HEK293 (cell line): ENCODE data around the gene NLGN2.

Experiments
- CTCF ChIA-PET: fragments of 350-600 bp; formaldehyde crosslinking; extraction: SDS; loops from one replicate; lab custom pipeline; 2021; ENCODE audit warnings: antibody characterized with exemption; lab: Yijun Ruan, JAX
- POLR2A ChIA-PET: fragments of 300-600 bp; formaldehyde crosslinking; extraction: SDS; loops from one replicate; lab custom pipeline; 2020; ENCODE audit warnings: antibody characterized with exemption, inconsistent platforms; lab: Yijun Ruan, JAX
- H3K27ac ChIP-seq: fragments of 200-500 bp; sonication (Bioruptor generic); 2 replicates; pipeline ENCODE4 v1.5.1; 2014; ENCODE audit warnings: low read depth, low read length, control low read depth, inconsistent platforms; ENCODE audit errors: extremely low read depth
- H3K36me3 ChIP-seq, 2 experiments: fragments of 200-500 bp in 1 of 2; sonication (Bioruptor generic) in 1 of 2; 1 replicate in 1 of 2; 2 replicates in 1 of 2; pipeline ENCODE4 v1.5.1; 2014 to 2017; ENCODE audit warnings: inconsistent platforms in 2 of 2, low read length in 2 of 2; ENCODE audit not compliant: control insufficient read depth in 2 of 2, insufficient read depth in 1 of 2
- H3K4me1 ChIP-seq: fragments of 200-500 bp; sonication (Bioruptor generic); 2 replicates; pipeline ENCODE4 v1.5.1; 2014; ENCODE audit warnings: mild to moderate bottlenecking, low read length, inconsistent platforms; ENCODE audit not compliant: control insufficient read depth, insufficient read depth
- H3K4me3 ChIP-seq: 2 replicates; pipeline ENCODE4 v1.5.1; 2011; ENCODE audit warnings: low read depth, mild to moderate bottlenecking, control low read depth, low read length, moderate library complexity
- H3K9me3 ChIP-seq: fragments of 200-500 bp; sonication (Bioruptor generic); 2 replicates; pipeline ENCODE4 v1.5.1; 2014; ENCODE audit warnings: low read depth, low read length, inconsistent platforms; ENCODE audit not compliant: control insufficient read depth, insufficient read depth
- SCRT2 ChIP-seq: fragments of 450-650 bp; formaldehyde crosslinking; IDR thresholded peaks from 2 replicates; pipeline ENCODE4 v1.5.1; 2016; ENCODE audit warnings: missing biosample characterization, missing genetic modification characterization
- SETDB1 ChIP-seq: IDR thresholded peaks from one replicate; pipeline ENCODE4 v1.6.1; 2017; ENCODE audit warnings: mild to moderate bottlenecking, low read length, moderate library complexity, mixed read lengths; ENCODE audit not compliant: insufficient read length
- SP2 ChIP-seq: fragments of 450-650 bp; formaldehyde crosslinking; IDR thresholded peaks from 2 replicates; pipeline ENCODE4 v1.5.1; 2016; ENCODE audit warnings: missing biosample characterization, missing genetic modification characterization
- ZNF146 ChIP-seq: fragments of 450-650 bp; formaldehyde crosslinking; IDR thresholded peaks from 2 replicates; pipeline ENCODE4 v1.5.1; 2016; ENCODE audit warnings: missing biosample characterization, missing genetic modification characterization
- ZNF302 ChIP-seq: fragments of 450-650 bp; formaldehyde crosslinking; IDR thresholded peaks from 2 replicates; pipeline ENCODE4 v1.5.1; 2016; ENCODE audit warnings: missing biosample characterization, missing genetic modification characterization, low read depth
- ZNF324 ChIP-seq: fragments of 450-650 bp; formaldehyde crosslinking; IDR thresholded peaks from 2 replicates; pipeline ENCODE4 v1.5.1; 2016; ENCODE audit warnings: missing biosample characterization, missing genetic modification characterization
- ZNF404 ChIP-seq: fragments of 450-650 bp; formaldehyde crosslinking; IDR thresholded peaks from 2 replicates; pipeline ENCODE4 v1.5.1; 2017; ENCODE audit warnings: missing biosample characterization, missing genetic modification characterization
- ZNF473 ChIP-seq: fragments of 450-650 bp; formaldehyde crosslinking; IDR thresholded peaks from 2 replicates; pipeline ENCODE4 v1.5.1; 2017; ENCODE audit warnings: missing biosample characterization, missing genetic modification characterization
- ZNF558 ChIP-seq: fragments of 450-650 bp; formaldehyde crosslinking; IDR thresholded peaks from 2 replicates; pipeline ENCODE4 v1.5.1; 2016; ENCODE audit warnings: missing biosample characterization, missing genetic modification characterization
- ZNF785 ChIP-seq: fragments of 450-650 bp; formaldehyde crosslinking; IDR thresholded peaks from 2 replicates; pipeline ENCODE4 v1.5.1; 2016; ENCODE audit warnings: missing biosample characterization, missing genetic modification characterization
- TF ChIP-seq, protein P1 (sequence below): fragments of 450-650 bp; formaldehyde crosslinking; IDR thresholded peaks from 2 replicates; pipeline ENCODE4 v1.5.1; 2016; ENCODE audit warnings: missing biosample characterization, missing genetic modification characterization
- TF ChIP-seq, protein P2 (sequence below): fragments of 450-650 bp; formaldehyde crosslinking; IDR thresholded peaks from 2 replicates; pipeline ENCODE4 v1.5.1; 2016; ENCODE audit warnings: missing biosample characterization, missing genetic modification characterization
- TF ChIP-seq, protein P3 (sequence below): fragments of 450-650 bp; formaldehyde crosslinking; IDR thresholded peaks from 2 replicates; pipeline ENCODE4 v1.5.1; 2016; ENCODE audit warnings: missing biosample characterization, missing genetic modification characterization
- TF ChIP-seq, protein P4 (sequence below): fragments of 450-650 bp; formaldehyde crosslinking; IDR thresholded peaks from 2 replicates; pipeline ENCODE4 v1.5.1; 2017; ENCODE audit warnings: missing biosample characterization, missing genetic modification characterization

Gene NLGN2

DNA sequence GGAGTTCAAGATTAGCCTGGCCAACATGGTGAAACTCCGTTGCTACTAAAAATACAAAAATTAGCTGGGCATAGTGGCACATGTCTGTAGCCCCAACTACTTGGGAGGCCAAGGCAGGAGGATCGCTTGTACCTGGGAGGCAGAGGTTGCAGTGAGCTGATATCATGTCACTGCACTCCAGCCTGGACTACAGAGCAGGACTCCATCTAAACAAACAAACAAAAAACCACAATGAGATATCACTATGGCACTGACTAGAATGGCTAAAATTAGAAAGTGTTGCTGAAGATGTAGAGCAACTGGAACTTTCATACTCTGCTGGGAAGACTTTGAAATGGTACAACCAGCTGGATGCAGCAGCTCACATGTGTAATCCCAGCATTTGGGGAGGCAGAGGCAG, 33.3 kb upstream of the NLGN2 start (continued):
- TF ChIP-seq, protein P1, sequence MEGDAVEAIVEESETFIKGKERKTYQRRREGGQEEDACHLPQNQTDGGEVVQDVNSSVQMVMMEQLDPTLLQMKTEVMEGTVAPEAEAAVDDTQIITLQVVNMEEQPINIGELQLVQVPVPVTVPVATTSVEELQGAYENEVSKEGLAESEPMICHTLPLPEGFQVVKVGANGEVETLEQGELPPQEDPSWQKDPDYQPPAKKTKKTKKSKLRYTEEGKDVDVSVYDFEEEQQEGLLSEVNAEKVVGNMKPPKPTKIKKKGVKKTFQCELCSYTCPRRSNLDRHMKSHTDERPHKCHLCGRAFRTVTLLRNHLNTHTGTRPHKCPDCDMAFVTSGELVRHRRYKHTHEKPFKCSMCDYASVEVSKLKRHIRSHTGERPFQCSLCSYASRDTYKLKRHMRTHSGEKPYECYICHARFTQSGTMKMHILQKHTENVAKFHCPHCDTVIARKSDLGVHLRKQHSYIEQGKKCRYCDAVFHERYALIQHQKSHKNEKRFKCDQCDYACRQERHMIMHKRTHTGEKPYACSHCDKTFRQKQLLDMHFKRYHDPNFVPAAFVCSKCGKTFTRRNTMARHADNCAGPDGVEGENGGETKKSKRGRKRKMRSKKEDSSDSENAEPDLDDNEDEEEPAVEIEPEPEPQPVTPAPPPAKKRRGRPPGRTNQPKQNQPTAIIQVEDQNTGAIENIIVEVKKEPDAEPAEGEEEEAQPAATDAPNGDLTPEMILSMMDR (tag by site-specific recombination) = no peak
- TF ChIP-seq, all 188 proteins: peak for 4

DNA sequence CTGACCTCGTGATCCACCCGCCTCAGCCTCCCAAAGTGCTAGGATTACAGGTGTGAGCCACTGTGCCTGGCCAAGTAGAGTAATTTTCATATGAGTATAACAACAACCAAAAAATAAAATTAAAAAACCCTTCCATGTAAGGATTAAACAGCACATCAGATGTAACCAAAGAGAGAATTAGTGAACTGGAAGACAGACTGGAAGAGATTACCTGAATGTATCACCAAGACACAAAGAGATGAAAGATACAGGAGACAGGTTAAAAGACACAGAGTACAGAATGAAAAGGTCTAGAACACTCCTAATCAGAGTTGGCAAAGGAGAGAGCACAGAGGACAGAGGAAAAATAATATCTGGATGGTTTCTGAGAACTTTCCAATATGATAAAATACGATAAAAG, 28.5 kb upstream of the NLGN2 start:
- H3K4me3 ChIP-seq = no peak overlapping the region
- POLR2A ChIA-PET = no interaction called here
- CTCF ChIA-PET = no interaction called here
- H3K4me1 ChIP-seq = no peaks in the 10 kb centered on the region
- H3K36me3 ChIP-seq = no peaks in the 10 kb centered on the region
- TF ChIP-seq ZNF785 (tag by site-specific recombination) (no peak), ZNF558 (peak; percentile 77), SCRT2 (tag by site-specific recombination) (no peak), ZNF473 (tag by site-specific recombination) (no peak), ZNF146 (tag by site-specific recombination) (no peak), SETDB1 (peak; percentile 20), ZNF404 (tag by site-specific recombination) (no peak), SP2 (tag by site-specific recombination) (no peak), ZNF324 (tag by site-specific recombination) (no peak)
- TF ChIP-seq, protein P2, sequence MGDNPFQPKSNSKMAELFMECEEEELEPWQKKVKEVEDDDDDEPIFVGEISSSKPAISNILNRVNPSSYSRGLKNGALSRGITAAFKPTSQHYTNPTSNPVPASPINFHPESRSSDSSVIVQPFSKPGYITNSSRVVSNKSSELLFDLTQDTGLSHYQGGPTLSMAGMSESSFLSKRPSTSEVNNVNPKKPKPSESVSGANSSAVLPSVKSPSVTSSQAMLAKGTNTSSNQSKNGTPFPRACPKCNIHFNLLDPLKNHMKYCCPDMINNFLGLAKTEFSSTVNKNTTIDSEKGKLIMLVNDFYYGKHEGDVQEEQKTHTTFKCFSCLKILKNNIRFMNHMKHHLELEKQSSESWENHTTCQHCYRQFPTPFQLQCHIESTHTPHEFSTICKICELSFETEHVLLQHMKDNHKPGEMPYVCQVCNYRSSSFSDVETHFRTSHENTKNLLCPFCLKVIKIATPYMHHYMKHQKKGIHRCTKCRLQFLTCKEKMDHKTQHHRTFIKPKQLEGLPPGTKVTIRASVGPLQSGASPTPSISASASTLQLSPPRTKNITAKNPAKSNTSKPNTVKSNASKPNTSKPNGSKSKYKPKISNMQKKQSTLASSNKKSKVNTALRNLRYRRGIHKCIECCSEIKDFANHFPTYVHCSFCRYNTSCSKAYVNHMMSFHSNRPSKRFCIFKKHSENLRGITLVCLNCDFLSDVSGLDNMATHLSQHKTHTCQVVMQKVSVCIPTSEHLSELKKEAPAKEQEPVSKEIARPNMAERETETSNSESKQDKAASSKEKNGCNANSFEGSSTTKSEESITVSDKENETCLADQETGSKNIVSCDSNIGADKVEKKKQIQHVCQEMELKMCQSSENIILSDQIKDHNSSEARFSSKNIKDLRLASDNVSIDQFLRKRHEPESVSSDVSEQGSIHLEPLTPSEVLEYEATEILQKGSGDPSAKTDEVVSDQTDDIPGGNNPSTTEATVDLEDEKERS (tag by site-specific recombination) = 0 out of 2 replicates have a peak, but pooled peaks have one; percentile 52
- TF ChIP-seq, protein P3, sequence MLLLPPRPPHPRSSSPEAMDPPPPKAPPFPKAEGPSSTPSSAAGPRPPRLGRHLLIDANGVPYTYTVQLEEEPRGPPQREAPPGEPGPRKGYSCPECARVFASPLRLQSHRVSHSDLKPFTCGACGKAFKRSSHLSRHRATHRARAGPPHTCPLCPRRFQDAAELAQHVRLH = 0 out of 2 replicates have a peak, but pooled peaks have one; percentile 39
- TF ChIP-seq, protein P4, sequence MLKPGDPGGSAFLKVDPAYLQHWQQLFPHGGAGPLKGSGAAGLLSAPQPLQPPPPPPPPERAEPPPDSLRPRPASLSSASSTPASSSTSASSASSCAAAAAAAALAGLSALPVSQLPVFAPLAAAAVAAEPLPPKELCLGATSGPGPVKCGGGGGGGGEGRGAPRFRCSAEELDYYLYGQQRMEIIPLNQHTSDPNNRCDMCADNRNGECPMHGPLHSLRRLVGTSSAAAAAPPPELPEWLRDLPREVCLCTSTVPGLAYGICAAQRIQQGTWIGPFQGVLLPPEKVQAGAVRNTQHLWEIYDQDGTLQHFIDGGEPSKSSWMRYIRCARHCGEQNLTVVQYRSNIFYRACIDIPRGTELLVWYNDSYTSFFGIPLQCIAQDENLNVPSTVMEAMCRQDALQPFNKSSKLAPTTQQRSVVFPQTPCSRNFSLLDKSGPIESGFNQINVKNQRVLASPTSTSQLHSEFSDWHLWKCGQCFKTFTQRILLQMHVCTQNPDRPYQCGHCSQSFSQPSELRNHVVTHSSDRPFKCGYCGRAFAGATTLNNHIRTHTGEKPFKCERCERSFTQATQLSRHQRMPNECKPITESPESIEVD = no peak
- H3K9me3 ChIP-seq = no peaks in the 10 kb centered on the region
- H3K27ac ChIP-seq = no peak overlapping the region

DNA sequence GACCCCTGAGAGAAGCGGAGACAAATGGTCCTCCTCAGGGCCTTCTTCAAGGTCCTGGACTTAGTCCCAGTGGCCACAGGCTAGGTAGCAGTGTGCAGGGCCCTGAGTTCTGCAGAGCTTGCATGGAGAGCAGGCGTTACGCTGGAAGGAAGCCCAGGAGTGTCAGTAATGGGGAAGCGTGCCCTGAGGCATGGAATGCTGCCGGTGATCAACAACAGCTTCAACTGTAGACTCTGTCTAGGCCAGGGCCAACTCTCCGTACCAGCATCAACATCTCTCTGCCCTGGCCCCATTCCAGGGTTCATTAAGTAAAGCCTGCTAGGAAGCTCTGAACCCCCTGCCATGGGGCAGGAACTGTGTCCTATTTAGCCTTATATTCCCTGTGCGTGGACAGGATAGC, 27.3 kb upstream of the NLGN2 start:
- CTCF ChIA-PET = interaction anchor here (0.6 to 1.3 kb wide), 4 partner anchors 9 to 180 kb away, joined by 3 to 5 read pairs (median 4); no protein-coding TSS in a partner anchor
- peak overlapping the region; percentile 47; the same call in 1 of the 2 replicates for H3K4me3 ChIP-seq

More for the DNA sequence above, 27.3 kb upstream of the NLGN2 start:
- TF ChIP-seq ZNF302 (tag by site-specific recombination) (no peak), ZNF558 (no peak)
- H3K9me3 ChIP-seq = no peaks in the 10 kb centered on the region
- no peaks in the 10 kb centered on the region for H3K4me1 ChIP-seq
- POLR2A ChIA-PET = interaction anchor here (1.3 kb wide), 1 partner anchor 24 kb away, joined by 9 read pairs; the partner anchor contains the start of gene TMEM256
- no peaks in the 10 kb centered on the region for H3K36me3 ChIP-seq
- no peak overlapping the region for H3K27ac ChIP-seq
